ENCODE results near the gene SHISA8.

- TF ChIP-seq, protein P1, sequence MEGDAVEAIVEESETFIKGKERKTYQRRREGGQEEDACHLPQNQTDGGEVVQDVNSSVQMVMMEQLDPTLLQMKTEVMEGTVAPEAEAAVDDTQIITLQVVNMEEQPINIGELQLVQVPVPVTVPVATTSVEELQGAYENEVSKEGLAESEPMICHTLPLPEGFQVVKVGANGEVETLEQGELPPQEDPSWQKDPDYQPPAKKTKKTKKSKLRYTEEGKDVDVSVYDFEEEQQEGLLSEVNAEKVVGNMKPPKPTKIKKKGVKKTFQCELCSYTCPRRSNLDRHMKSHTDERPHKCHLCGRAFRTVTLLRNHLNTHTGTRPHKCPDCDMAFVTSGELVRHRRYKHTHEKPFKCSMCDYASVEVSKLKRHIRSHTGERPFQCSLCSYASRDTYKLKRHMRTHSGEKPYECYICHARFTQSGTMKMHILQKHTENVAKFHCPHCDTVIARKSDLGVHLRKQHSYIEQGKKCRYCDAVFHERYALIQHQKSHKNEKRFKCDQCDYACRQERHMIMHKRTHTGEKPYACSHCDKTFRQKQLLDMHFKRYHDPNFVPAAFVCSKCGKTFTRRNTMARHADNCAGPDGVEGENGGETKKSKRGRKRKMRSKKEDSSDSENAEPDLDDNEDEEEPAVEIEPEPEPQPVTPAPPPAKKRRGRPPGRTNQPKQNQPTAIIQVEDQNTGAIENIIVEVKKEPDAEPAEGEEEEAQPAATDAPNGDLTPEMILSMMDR (IDR thresholded peaks at IDR 0.05; ENCODE audit: poor library complexity, severe bottlenecking): no peak
- no peak for TF ChIP-seq TAF1 (IDR thresholded peaks at IDR 0.05; ENCODE audit: low read depth)
- no peak for TF ChIP-seq EP300 (conservative IDR thresholded peaks at IDR 0.05; ENCODE audit: poor library complexity, severe bottlenecking)
- TF ChIP-seq REST (IDR thresholded peaks at IDR 0.05; ENCODE audit: borderline replicate concordance): no peak
- TF ChIP-seq POLR2AphosphoS5 (IDR thresholded peaks at IDR 0.05): no peak
- no peak for TF ChIP-seq MXI1 (conservative IDR thresholded peaks at IDR 0.05; ENCODE audit: poor library complexity, severe bottlenecking)
- no peak for TF ChIP-seq EZH2 (IDR thresholded peaks at IDR 0.05; ENCODE audit: borderline replicate concordance, insufficient read depth, low read length, poor library complexity, severe bottlenecking)
- TF ChIP-seq RAD21 (conservative IDR thresholded peaks at IDR 0.05): no peak
Observed at GRCh38 chr22:41917375-41917902, 2.6 kb upstream of the SHISA8 start.

Measured in neural cell (in vitro differentiated cells).